LNCAP (cell line): ENCODE results near the gene SIT1.
A peak's percentile ranks its signal among the peaks of the same experiment; 100 is the strongest.

Experiments
- TF ChIP-seq, protein P1 (sequence below): fragments of 450-650 bp; IDR thresholded peaks from 2 replicates; pipeline ENCODE4 v1.5.1; 2017; ENCODE audit warnings: mild to moderate bottlenecking

The SIT1 gene

DNA sequence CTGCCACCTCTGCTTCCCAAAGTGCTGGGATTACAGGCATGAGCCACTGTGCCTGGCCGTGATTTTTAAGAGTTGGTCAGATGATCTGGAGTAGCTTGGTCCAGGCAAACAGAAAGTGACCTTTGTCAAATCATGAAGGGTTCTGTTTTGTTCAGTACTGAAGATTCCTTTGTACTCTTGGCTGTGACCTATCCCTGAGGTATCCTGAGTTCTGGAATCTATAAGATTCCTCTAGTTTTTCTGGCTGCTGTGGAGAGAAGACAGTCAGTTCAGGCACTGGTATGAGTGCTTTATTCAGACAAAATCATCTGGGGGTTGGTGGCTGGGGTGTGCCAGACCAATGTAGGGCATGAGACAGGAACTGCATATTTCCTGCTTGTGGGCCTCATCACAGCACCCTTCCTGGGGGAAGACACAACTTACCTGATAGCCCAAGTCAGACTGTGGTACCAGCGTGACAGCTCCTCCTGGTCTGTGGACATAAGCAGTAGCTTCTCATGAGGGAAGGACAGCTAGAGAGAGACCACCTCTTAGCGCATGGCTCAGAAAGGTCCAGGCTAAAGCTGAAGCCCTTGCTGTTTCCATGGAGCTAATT, 11.1 kb upstream of the SIT1 start:
- TF ChIP-seq, protein P1, sequence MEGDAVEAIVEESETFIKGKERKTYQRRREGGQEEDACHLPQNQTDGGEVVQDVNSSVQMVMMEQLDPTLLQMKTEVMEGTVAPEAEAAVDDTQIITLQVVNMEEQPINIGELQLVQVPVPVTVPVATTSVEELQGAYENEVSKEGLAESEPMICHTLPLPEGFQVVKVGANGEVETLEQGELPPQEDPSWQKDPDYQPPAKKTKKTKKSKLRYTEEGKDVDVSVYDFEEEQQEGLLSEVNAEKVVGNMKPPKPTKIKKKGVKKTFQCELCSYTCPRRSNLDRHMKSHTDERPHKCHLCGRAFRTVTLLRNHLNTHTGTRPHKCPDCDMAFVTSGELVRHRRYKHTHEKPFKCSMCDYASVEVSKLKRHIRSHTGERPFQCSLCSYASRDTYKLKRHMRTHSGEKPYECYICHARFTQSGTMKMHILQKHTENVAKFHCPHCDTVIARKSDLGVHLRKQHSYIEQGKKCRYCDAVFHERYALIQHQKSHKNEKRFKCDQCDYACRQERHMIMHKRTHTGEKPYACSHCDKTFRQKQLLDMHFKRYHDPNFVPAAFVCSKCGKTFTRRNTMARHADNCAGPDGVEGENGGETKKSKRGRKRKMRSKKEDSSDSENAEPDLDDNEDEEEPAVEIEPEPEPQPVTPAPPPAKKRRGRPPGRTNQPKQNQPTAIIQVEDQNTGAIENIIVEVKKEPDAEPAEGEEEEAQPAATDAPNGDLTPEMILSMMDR, result no peak

DNA sequence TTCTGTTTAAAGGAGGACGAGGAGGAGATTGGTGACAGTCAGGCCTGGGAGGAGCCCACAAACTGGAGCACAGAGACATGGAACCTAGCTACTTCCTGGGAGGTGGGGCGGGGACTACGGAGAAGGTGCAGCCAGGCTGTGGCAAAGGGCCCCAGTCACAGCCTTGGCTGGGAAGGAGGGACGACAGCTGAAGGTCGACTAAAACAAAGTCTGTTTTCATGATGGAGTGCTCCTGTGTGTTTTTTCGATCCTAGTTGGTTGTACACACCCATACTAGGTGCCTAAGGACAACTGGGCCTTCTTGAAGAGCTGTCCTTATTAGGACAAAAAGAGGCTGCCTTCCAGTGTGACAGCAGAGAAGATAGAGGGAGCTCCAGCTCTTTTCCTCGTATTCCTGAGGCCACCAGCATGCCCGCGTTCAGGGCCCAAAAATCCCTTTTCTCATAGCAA, 10.3 kb upstream of the SIT1 start:
- TF ChIP-seq, protein P1, result no peak

DNA sequence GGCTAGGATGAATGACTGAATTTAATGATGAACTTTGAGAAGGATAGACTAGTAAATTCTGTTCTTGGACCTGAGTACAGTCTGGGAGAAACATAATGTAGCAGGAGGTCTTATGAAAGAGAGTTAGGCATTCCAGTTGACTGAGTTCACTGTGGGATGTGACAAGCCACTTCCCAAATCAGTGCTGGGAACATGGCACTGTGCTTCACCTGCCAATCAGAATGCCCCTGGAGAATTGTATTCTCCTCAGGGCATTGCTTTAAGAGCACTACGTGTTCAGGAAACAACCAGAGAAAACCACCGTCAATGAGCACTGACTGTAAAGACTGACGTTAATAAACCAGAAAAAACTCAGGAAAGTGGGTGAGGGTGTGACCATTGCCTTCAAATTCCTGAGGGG, 8.6 kb upstream of the SIT1 start:
- TF ChIP-seq, protein P1, result no peak

DNA sequence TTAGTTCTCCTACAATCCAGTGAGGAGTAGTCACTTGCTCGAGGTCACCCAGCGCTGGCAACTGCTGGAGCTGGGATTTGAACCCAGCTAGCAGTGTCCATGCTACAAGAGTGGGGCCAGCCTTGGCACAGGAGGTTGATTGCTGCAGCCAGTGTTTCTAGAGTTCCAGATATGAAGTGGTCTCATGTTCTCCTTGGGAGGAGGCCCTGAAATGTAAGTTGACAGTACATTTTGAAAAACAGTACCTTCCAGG, 8.2 kb upstream of the SIT1 start:
- TF ChIP-seq, protein P1, result no peak

DNA sequence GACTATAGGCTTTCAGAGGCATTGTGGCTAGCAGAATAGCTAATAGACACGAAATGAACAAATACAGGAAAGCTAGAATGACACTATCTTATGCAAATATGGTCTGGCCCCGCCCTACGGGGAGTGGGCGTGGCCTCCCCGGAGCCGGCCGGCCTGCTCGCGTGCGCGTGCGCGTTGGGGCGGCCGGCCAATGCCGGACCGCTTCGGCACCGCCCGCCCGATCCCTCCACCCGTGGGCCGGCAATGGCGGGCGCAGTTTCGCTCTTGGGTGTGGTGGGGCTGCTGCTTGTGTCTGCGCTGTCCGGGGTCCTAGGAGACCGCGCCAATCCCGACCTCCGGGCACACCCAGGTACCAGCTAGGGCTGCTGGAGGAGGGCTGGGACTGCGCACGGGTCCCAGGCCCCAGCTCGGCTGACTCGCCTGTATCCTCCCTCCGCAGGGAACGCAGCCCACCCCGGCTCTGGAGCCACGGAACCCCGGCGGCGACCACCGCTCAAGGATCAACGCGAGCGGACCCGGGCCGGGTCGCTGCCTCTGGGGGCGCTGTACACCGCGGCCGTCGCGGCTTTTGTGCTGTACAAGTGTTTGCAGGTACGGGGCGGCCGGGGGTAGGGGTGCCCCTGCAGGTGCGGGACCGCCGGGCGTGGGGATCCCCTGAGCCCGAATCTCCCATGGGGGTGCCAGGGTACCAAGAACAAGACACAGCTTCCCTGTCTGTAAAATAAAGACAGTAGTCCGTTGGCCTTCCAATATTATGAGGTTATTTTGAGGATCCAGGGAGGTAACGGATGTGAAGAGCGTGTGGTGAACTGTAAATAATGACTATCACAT, 7.6 kb upstream of the SIT1 start, which contains the start of gene CCDC107:
Gene CCDC107 (plus strand): TSS at position 156 of the 831 bp plus-strand sequence. CDS start 88 bp downstream, at position 244.
- TF ChIP-seq, protein P1, result peak; percentile 53

DNA sequence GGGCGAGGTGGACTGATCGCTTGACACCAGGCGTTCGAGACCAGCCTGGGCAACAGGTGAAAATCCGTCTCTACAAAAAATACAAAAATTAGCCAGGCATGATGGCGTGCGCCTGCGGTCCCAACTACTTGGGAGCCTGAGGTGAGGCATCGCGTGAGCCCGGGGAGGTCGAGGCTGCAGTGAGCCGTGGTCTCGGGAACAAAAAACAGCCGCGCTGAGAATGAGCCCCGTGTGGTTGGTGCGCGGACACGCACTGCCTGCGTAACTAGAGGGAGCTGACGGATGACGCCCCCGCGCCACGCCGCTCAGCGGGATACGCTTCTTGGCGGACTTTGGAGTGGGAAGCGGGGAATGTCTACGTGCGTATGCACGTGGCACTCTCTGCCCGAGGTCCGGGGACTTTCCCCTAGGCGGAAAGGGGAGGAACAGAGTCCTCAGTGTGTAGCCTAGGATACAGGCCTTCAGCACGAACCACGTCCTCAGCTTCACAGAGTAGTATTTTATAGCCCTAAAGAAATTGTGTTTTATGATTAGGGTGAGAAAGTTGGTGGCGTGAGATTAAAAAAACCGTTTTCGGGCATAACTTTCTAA, 6.9 kb upstream of the SIT1 start, which contains the start of gene RMRP:
Gene RMRP (minus strand): TSS at position 474 of the 591 bp plus-strand sequence.
- TF ChIP-seq, protein P1, result no peak

DNA sequence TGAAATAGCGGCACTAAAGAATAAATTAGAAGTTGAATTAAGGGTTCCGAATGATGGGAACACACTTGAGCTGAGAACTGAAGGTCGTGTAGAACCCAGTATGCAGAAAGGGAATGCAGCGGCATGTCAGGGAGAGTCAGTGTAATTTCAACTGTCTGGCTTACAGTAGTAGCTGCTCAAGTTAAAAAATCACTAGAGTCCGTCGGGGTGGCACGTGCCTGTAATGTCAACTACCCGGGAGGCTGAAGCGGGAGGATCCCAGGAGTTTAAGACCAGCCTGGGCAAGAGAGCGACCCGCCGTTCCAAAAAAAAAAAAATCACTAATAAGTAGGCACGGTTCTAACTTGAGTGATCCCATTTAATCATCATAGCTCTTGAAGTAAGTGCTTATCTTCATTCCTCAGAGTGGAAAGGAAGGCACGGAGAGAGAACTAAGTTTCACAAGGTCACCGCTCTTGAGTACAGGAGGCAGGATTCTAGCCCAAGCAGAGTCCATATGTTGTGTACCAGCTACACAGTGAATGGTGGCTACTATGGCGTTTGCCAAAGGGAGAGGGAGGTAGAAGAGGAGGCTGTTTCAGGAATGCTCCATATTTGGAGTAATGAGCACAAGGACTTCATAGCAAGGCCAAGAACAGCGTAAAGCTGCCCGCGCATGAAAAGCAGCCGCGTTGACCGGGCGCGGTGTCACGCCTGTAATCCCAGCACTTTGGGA, 6.3 kb upstream of the SIT1 start:
- TF ChIP-seq, protein P1, result no peak
